GM10266 (cell line): ENCODE data around the gene MPL.

Experiments
- DNase-seq: peaks from one replicate; pipeline ENCODE4 v3.0.0; 2012; ENCODE audit errors: extremely low spot score
- CTCF ChIP-seq: IDR thresholded peaks from 2 replicates; pipeline ENCODE4 v1.5.1; 2012; ENCODE audit warnings: mild to moderate bottlenecking, low read depth; ENCODE audit not compliant: control insufficient read depth, insufficient read depth; ENCODE audit errors: missing control alignments

MPL gene

GRCh38 chr1:43339584-43340232 is 2.1 kb downstream of the MPL start:
- DNase-seq: no peak
- no peak for TF ChIP-seq CTCF

GRCh38 chr1:43340559-43340958 is 2.9 kb downstream of the MPL start:
- TF ChIP-seq CTCF: no peak
- no peak for DNase-seq

- no peak for DNase-seq
- no peak for TF ChIP-seq CTCF
Observed at GRCh38 chr1:43344267-43344850, 6.7 kb downstream of the MPL start.

- TF ChIP-seq CTCF: no peak
- no peak for DNase-seq
Observed at GRCh38 chr1:43345120-43345519, 7.5 kb downstream of the MPL start.

GRCh38 chr1:43346636-43347035 is 9.0 kb downstream of the MPL start:
- no peak for TF ChIP-seq CTCF
- no peak for DNase-seq

GRCh38 chr1:43348343-43348808 is 10.8 kb downstream of the MPL start:
- TF ChIP-seq CTCF: no peak
- no peak for DNase-seq
